LHCN-M2 (cell line): ENCODE measurements around the gene HSD11B2. TPM values are rescaled to one million over a fixed set of nuclear protein-coding genes. Genes with fewer than 3 reads are reported as not detected.

Experiments
- DNase-seq: peaks from one replicate; pipeline ENCODE4 v3.0.0-alpha.2; 2012; ENCODE audit warnings: low read depth
- total RNA-seq: library from RNA; depleted of rRNA; stranded (reverse); fragments of >200 nt; gene quantifications from 2 replicates; pipeline ENCODE4 v1.2.3, GENCODE V29; 2014

HSD11B2 gene
- total RNA-seq, 1 experiment from 2014 or later: 0.17 TPM

DNA sequence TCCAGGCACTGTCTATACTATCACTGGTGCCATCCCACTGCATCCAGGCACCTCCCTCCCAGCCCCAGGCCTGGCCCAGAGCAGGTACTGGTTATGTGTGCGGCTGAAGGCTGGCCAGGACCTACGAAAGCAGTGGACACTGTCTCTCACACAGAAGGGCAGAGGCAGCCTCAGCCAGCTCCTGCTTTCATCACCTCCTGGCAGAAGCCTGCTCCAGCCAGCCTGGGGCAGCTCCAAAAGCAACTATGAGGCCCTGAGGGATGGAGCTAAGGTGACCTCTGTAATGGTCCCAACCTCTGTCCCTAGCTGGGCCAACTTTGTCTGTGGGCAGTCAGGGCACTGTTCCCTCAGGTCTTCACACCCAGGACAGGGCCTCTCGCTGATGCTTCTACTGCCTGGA, 18.8 kb downstream of the HSD11B2 start:
- DNase-seq: no peak

- DNase-seq: no peak
These were observed 20.3 kb downstream of the HSD11B2 start for GRCh38 chr16:67451061-67451703.

GRCh38 chr16:67451704-67452435, 20.9 kb downstream of the HSD11B2 start:
- no peak for DNase-seq

DNA sequence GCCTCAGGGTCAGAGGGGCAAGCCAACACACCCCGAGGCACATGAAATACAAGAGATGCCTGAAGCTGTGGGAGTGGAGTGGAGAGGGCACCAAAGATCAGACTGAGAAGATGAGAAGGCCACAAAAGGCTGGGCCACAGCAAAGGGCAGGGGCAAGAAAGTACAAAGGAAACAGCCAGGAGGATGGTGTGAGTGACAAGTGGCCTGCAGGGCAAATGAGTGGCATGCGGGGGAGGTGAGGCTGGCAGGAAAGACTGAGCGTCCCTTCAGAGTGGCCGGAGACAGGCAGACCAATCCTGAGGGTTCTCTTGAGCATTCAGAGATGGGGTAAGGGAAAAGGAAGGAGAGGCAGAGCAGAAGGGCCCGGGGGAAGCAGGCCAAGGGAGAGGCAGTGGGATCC, 23.2 kb downstream of the HSD11B2 start:
- DNase-seq: no peak

DNA sequence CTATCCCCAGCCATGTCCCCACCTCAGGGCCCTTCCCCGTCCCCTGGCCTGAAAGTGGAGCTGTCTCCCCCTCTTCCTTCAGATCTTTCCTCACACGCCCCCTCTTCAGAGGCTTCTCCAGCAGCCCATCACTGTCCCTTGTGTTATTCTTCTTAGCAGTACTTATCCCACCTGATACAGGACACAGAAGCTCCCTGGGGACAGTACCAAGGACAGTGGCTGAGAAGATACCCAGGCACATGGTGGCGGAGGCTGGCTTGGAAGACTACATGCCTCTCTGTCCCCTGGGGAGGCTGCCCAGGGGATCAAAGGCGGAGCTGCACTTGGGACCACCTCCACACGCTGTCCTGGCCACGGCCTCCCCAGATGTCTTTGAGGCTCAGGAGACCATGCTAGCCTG, 23.9 kb downstream of the HSD11B2 start:
- no peak for DNase-seq

DNA sequence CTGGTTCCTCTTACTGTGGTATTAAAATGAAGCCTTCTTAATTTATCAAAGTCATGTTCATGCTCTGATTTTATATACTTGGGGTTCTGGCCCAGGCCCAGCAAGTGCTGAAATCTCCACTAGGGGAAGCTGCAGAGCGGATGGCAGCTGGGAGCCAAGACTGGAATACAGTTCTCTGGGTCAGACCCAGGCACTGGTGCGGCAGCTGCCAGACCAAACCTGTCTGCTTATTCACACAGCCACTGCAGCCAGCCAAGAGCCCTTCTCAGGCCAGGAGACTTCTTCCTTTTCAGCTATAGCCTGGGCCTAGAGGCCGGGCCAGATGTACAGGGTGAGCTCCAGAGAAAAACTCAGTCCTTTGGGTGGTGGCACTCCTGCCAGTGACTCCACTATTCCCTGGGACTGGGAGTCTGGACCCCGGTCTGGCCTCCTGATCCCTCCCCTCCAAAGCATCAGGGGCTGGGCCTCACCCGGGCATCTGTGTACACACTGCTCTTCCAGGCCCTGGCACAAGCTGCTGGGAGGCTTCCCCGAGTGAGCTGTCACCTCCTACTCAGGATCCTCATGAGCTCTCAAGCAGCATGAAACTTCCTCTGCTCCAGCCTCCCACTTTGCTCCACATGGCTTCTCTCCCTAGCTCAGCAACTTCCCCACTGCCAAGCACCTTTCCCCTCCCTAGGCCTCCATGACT, 25.6 kb downstream of the HSD11B2 start:
- DNase-seq: peak; percentile 71

- DNase-seq: no peak
These were observed 26.7 kb downstream of the HSD11B2 start for GRCh38 chr16:67457611-67458010.

- peak; percentile 34 for DNase-seq
These were observed 27.3 kb downstream of the HSD11B2 start for GRCh38 chr16:67458121-67458641.

DNA sequence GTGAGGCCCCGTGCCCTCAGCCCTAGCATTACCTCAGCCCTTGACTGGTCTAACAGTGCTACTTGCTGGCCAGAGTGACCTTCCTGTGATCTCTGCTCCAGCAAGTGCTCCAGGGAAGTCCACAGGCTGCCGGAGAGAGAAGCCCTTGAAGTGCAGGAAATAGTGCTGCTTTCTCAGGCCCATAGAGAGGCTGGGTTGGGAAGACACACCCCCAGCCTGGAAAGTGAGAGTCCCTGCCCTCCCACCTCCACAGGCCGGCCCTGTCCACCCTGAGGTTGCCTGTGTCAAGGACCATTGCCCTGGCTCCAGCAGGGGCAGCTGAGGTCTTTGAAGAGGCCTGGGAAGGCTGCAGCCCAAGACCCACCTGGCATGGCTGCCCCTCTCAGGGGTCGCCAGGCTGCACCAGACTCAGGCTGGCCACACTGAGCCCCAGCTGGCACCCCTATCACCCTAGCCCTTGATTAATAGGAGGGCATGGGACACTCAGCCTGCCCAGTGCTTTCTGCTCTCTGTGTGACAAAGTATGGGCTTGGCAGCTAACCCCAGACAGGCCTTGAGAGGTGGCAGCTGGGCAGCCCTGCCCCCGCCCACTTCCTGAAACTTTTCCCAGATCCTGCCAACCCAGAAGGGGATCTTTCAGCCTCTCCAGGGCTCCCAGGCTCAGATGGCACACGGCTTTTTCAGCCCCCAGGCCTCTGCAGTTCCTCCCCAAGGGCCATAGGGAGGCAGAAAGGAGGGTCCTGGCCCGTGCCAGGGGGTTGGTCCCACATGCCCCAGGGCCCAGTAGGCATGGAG, 28.3 kb downstream of the HSD11B2 start:
- peak; percentile 57 for DNase-seq

DNA sequence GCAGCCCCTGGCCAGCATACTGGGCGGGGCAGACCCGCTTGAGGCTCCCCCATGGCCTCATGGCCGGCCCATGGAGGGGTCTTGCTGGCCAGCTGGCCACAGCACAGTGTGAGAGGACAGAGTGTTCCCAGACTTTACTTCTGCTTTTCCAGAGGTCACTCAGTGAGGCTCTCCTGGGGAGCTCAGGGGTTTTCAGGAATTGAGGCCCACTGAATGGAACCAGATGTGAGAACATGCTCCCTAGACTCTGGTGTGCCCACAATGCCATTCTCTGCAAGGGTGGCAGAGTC, 28.9 kb downstream of the HSD11B2 start:
- DNase-seq: no peak

- DNase-seq: no peak
These were observed 29.2 kb downstream of the HSD11B2 start for GRCh38 chr16:67460168-67460567.

- DNase-seq: no peak
These were observed 30.0 kb downstream of the HSD11B2 start for GRCh38 chr16:67460961-67461360.

GRCh38 chr16:67461600-67462278, 30.8 kb downstream of the HSD11B2 start:
- no peak for DNase-seq

DNA sequence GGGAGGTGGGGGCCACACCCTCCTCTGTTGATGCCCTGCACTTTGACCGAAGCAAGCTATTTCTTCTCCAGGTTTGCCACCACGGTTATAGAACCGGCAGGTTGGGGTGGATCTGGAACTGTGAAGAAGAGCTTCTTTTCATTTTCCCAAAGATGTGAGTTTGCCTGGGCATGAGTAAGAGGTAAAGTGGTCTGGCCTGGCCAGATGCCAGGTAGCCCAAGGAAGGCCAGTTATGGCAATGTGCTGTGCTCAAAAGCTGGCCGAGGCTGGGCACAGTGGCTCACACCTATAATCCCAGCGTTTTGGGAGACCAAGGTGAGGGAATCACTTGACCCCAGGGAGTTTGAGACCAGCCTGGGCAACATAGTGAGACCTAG, 31.3 kb downstream of the HSD11B2 start:
- DNase-seq: no peak

- no peak for DNase-seq
These were observed 32.1 kb downstream of the HSD11B2 start for GRCh38 chr16:67463059-67463458.

DNA sequence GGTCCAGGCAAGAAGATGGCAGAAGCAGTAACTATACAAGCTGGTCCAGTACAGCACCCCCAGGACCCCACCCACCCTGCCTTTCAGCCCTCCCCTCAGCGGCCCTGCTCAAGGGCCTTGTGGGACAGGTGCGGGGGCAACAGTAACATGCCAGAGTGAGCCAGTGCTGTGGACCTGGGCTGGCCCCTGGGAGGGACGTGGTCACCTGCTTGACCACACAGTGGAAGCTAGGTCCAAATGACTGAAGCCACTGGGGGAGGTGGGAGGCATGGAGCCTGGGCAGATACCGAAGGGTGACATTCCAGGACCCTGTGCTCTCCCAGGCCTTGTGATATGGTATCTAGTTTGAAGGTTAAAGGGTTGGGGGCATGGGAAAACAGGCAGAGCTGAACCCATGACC, 32.8 kb downstream of the HSD11B2 start:
- DNase-seq: no peak

DNA sequence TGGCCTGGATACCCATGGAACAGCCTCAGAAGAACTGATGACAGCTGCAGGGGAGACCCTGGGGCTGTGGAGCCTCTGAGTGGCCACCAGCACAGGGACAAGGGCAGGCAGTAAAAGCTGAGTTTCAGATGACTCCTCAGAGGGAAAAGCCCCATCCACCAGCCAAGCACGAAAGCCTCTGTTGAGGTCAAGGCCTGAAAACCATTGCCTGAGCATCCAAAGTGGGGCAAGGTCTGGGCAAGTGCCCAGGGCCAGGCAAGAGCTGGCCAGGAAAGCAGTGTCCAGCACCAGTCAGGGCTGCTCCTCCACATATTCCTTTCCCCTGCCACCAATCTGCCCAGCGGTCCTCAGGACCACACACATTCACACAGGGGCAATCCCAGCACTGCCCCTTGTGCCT, 33.6 kb downstream of the HSD11B2 start:
- DNase-seq: no peak

GRCh38 chr16:67466581-67466980, 35.7 kb downstream of the HSD11B2 start:
- no peak for DNase-seq

GRCh38 chr16:67468731-67469130, 37.8 kb downstream of the HSD11B2 start:
- no peak for DNase-seq

DNA sequence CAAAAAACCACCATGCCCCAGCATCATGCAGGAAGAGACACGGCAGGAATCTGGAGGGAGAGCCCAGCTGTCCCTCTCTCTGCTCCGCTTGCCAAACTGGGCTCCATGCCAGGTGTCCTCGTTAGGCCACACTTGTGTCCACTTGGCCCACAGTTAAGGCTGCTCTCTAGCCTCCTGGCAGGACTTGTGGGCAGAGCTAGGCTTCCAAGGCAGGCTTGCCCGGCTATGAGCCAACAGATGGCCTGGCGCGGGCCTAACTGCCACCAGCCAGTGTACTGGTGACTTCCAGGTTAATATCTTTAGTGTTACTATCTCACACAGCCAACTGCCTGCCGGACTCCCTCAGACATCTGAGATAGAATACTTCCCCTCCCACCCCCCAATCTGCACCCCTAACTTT, 39.4 kb downstream of the HSD11B2 start:
- DNase-seq: peak; percentile 86

DNA sequence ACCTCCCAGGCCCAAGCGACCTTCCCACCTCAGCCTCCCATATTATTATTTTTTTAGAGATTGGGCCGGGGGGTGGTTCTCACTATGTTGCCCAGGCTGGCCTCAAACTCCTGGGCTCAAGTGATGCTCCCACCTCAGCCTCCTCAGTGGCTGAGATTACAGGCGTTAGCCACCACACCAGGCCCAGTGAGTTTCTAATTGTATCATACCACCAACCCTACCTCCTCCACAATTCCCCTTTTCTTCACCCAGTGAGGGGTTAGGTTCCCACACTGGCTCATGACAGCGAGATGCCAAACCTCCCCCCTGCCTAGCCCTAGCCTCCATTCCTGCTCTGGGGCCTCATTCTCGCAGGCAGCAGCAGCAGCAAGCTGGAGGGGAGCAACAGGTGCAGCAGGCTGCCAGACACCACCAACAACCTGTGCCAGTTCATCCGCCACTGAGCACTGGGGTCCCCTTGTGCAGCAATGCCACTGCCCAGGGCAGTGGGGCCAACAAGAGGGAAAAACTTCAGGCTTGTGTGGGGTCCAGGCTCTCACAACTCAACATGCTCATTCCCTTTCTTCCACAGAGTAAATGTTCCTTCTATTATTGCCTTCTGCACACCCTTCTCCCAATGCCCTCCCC, 41.0 kb downstream of the HSD11B2 start:
- DNase-seq: no peak
